AG10803 (cell line): ENCODE measurements around the gene XRN2.

Experiments used
- DNase-seq: peaks from one replicate; pipeline ENCODE4 v3.0.0; 2010; ENCODE audit warnings: low read depth
- H3K4me3 ChIP-seq: 2 replicates; pipeline ENCODE4 v1.5.1; 2011; ENCODE audit warnings: mild to moderate bottlenecking, low read length, control low read depth
- TF ChIP-seq, protein P1 (sequence below): conservative IDR thresholded peaks from 2 replicates; pipeline ENCODE4 v1.5.1; 2011; ENCODE audit warnings: mild to moderate bottlenecking, low read length, control low read depth, inconsistent platforms

Gene XRN2

DNA sequence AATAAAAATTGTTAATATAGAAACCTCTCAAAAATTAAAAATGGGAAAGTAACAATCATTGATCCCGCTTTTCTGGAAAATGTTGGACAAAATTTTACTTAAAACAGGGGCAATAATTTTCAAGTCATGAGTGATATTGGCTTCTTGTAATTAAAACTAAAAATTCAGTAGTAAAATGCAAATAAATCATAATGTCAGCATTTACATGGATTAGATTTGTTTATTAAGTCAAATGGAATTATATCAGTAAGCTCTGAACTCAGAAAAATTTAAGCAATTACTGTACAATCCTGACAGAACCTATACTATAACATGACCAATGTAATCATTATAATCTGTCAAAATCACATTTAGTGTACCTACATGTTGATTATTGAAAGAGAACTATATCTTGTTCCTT is 134.1 kb downstream of the XRN2 start:
- TF ChIP-seq, protein P1, sequence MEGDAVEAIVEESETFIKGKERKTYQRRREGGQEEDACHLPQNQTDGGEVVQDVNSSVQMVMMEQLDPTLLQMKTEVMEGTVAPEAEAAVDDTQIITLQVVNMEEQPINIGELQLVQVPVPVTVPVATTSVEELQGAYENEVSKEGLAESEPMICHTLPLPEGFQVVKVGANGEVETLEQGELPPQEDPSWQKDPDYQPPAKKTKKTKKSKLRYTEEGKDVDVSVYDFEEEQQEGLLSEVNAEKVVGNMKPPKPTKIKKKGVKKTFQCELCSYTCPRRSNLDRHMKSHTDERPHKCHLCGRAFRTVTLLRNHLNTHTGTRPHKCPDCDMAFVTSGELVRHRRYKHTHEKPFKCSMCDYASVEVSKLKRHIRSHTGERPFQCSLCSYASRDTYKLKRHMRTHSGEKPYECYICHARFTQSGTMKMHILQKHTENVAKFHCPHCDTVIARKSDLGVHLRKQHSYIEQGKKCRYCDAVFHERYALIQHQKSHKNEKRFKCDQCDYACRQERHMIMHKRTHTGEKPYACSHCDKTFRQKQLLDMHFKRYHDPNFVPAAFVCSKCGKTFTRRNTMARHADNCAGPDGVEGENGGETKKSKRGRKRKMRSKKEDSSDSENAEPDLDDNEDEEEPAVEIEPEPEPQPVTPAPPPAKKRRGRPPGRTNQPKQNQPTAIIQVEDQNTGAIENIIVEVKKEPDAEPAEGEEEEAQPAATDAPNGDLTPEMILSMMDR = no peak
- H3K4me3 ChIP-seq = no peak overlapping the region

DNA sequence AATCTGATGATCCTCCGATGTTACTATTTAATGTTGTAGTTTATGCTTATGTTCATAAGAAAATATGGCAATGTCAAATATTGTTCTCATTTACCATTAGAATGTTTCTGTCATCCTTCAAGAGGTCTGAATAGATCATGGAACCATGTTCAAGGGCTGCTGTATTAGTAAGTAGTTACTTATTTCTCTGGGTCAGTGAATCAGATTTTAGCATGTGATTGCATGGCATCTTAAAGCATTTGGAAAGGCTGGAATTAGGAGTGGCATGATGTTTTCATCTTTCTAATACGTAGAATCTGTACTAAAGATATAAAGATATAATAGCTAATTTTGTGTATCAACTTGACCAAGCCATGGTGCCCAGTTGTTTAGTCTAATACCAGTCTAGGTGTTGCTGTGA is 134.7 kb downstream of the XRN2 start:
- no peak overlapping the region for H3K4me3 ChIP-seq
- no peak for DNase-seq
- TF ChIP-seq, protein P1 = no peak

More for the DNA sequence above, 134.1 kb downstream of the XRN2 start:
- DNase-seq = no peak
